ENCODE data around the gene DDX27. TPM values are rescaled to one million over a fixed set of nuclear protein-coding genes. Genes with fewer than 3 reads are reported as not detected.

DDX27 gene
- total RNA-seq, 2 experiments from 2014 or later = 46.1 to 47.6 TPM

DNA sequence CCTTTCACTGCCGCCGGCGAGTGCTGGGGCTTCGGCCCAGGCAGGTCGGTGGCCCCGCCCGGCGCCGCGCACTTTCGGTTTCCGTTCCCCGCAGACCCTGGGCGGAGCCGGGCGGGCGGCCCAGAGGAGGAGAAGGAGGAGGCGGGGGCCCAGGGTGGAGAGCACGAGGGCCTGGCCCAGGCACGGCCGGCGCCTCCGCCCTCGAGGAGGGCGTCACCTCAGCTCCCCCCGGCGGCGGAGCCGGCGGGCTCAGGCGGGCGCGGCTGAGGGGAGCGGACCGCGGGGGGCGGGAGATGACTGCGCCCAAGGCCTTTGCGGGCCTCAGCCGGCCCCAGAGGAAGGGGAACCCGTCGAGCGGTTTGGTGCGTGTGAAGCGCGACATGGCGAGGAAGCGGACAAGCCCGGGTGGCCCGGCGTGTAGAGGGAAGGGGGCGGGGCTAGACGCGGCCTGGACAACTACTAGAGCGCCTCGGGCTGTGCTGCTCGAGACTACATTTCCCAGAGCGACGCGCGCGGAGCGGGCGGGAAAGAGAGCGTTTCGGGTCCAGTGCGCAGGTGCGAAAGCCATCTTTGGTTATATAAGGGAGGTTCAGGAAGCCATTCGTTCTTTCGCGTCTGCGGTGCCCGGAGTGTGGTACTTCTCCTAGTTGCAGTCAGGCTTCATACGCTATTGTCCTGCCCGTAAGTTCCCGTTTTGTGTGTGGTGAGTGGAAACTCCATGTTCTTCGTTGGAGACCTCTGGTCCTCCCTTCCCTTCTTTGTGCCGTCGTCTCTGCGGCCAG, 59.0 kb downstream of the DDX27 start, which contains the start of gene ZNFX1:
Gene ZNFX1, minus strand, starts transcription at position 22 of the 782 bp plus-strand sequence. CDS start 2,218 bp downstream, outside the sequence.
- Mint-ChIP-seq H3K4me1 (peaks cover 50% of the 10 kb centered on the region), H3K4me3 (peak within 1 kb of the TSS; percentile 99), H3K27ac (peak within 1 kb of the TSS; percentile 99), H3K36me3 (peaks cover 74% of the 10 kb centered on the region), H3K9me3 (peaks cover 16% of the 10 kb centered on the region), H3K27me3 (no peaks in the 10 kb centered on the region)
- DNase-seq = peak; percentile 97
- peak; percentile 88 for ATAC-seq (ENCODE audit: low read depth)
- POLR2A ChIA-PET = interaction anchor here (0.8 to 2.2 kb wide), 12 partner anchors 9 to 316 kb away, joined by 3 to 15 read pairs (median 4); partner anchors contain the start of genes CSE1L and DDX27

DNA sequence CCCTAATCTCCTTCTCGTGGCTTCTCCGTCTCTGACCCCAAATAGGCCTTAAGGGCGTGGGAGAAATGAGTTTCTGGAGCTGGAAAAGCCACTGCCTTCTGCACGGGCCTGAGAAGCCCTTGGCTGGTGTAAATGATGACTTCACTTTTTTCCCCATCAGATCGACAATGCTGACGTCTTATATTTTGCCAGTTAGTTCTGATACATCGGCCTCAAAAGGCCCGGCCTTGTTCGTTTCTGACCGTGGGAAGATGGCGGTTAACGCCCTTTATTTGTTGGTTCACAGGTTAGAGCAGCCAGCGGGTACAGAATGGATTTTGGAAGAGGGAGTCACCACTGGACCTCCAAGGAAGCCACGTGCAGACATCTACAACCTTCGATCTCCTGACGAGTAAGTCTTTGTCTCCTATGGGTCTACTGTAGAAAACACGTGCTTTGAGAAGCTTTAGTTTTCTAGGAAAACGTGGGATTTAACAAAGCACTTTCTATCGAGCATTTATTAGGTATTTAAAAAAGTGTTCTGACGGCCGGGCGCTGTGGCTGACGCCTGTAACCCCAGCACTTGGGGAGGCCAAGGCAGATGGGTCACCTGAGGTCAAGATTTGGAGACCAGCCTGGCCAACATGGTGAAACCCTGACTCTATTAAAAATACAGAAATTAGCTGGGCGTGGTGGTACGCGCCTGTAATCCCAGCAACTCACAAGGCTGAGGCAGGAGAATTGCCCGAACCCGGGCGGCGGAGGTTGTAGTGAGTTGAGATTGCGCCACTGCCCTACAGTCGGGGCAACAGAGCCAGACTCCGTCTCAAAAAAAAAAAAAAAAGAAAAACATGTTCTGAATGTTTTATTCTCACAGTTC, 59.8 kb downstream of the DDX27 start:
- Mint-ChIP-seq H3K4me3 (peak overlapping the region; percentile 99), H3K4me1 (peaks cover 53% of the 10 kb centered on the region), H3K27ac (peak overlapping the region; percentile 99), H3K36me3 (peaks cover 76% of the 10 kb centered on the region), H3K9me3 (peaks cover 23% of the 10 kb centered on the region), H3K27me3 (no peaks in the 10 kb centered on the region)
- DNase-seq = no peak
- ATAC-seq (ENCODE audit: low read depth) = no peak
- POLR2A ChIA-PET = interaction anchor here (1.0 to 2.2 kb wide), 4 partner anchors 11 to 40 kb away, joined by 3 to 15 read pairs (median 8); no protein-coding TSS in a partner anchor

DNA sequence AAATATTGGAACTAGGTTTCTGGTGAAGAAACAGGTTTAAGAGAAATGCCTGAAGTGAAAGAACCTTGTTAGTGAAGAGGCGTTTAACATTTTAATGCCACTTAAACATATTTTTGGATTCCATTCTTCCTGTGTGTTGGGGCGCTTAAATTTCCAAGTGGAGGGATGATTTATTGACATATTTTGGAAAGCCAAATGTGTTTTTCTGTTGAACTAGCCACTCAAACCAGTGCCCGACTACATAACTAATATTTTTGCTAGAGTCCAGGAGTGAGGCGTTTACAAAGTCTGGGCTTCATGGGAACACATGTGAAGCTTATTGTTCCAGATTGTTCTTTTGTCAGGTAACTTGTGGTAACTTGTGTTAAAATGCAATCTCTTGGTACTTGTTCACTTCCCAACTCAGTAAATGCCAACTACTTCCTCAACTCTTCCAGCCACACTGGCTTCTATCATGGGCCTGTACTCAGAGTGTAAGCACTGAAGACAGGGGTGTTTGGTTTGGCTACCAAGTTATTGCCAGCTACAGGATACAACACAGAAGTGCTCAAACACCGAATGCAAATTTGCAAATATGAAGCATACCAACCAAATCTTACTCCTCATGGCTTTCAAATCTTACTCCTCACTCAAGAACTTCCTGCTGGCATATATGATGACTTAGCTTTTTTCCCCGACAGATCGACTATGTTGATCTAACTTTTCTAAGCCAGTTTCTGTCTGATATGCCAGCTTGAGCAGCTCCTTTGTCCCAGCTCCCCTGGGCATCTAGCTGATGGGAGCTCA, 60.7 kb downstream of the DDX27 start:
- Mint-ChIP-seq H3K4me3 (peak overlapping the region; percentile 99), H3K4me1 (peaks cover 58% of the 10 kb centered on the region), H3K27ac (peak overlapping the region; percentile 99), H3K27me3 (no peaks in the 10 kb centered on the region), H3K36me3 (peaks cover 83% of the 10 kb centered on the region), H3K9me3 (peaks cover 24% of the 10 kb centered on the region)
- DNase-seq (no peak), ATAC-seq (ENCODE audit: low read depth) (no peak)
- POLR2A ChIA-PET = interaction anchor here (1.4 to 2.2 kb wide), 5 partner anchors 12 to 234 kb away, joined by 5 to 15 read pairs (median 6); partner anchors contain the start of gene CSE1L

DNA sequence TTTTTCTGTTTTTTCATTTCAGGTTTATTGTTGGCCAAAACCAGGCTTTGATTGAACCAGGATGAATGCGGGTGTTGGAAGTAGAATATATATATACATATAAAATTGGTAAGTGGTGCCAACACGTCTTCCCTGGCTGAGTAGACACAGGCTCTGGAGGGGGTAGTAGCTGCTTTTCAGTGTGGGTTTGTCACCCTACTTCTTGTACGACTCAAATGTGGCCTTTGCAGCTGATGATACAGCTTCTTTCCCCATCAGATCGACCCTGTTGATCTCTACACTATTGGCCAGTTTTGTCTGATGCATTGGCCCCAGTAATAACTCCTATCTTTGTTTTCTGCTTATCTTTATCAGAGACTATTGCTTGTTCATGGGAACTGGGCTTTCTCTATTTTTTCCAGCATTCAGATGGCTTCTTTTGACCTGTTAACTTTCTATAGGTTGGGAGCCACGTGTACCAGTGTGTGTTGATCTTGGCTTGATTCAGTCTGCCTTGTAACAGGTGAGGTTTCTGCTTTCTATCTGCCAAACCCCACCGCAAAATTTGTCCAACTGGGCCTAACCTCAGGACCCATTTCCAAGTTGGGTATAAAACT, 61.3 kb downstream of the DDX27 start:
- Mint-ChIP-seq H3K4me1 (peaks cover 57% of the 10 kb centered on the region), H3K27me3 (no peaks in the 10 kb centered on the region), H3K4me3 (peak overlapping the region; percentile 99), H3K36me3 (peaks cover 84% of the 10 kb centered on the region), H3K27ac (peak overlapping the region; percentile 99), H3K9me3 (peaks cover 29% of the 10 kb centered on the region)
- DNase-seq (no peak), ATAC-seq (ENCODE audit: low read depth) (no peak)
- POLR2A ChIA-PET = interaction anchor here (0.9 to 1.7 kb wide), 3 partner anchors 11 to 235 kb away, joined by 3 to 6 read pairs (median 5); partner anchors contain the start of gene CSE1L

DNA sequence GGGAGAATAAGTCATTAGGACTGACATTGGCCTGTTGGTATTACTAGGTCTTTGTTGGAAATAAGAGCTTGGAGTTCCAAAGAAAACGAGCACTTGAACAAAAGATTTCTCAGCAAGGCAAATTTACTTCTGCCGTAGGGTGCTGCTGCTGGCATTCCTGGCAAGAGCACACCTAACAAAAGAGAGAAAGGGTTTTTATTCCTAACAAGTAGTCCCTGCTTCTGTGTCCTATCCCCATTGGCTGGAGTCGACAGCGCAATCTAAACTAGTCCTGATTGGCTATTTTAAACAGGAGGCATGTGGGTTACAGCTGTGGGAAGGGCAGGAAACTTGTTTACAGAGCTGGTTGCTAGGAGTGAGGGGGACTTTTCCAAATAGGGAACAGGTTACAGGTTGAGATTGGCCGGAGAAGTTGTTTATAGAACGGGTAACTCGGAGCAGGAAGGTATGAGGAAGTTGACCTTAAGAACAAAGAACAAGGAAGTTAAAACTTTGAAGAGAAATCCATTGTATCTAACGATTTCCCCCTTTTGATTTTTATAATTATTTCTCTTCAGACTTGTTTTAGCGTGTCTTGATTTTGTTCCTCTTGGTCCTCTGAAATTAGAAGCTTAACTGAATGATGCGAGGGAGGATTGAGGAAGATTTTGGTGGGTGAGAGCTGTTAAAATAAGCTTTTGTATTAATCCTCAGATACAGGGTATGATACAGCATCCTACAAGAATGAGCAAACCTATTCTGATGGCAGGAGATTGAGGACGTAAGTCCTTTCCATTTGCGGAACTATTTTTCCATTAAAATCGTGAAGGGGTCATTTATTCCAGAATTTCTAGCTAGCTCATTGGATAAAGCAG, 62.1 kb downstream of the DDX27 start:
- H3K27me3 Mint-ChIP-seq = no peaks in the 10 kb centered on the region
- POLR2A ChIA-PET = interaction anchor here (0.9 to 2.3 kb wide), 5 partner anchors 10 to 235 kb away, joined by 3 to 7 read pairs (median 5); partner anchors contain the start of gene CSE1L
- H3K9me3 Mint-ChIP-seq = peaks cover 36% of the 10 kb centered on the region

DNA sequence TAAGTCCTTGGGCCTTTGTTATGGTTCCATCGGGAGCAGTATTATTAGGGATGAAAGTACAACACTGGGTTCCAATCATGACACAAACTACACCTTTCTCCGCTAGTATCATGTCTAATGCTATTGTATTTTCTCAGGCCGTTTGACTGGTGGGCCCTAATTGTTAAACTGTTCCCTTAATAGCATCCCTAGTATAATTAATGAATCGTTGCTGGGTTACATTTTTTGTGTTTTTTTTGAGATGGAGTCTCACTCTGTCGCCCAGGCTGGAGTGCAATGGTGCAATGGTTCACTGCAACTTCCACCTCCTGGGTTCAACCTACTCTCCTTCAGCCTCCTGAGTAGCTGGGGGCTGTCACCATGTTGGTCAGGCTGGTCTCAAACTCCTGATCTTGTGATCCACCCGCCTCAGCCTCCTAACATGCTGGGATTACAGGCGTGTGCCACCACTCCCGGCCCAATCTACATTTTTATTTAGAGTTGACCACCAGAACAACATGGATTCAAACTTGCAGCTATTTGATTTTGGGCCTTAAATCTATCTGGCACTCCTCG, 62.8 kb downstream of the DDX27 start:
- no peak for DNase-seq
- peak overlapping the region; percentile 99 for H3K4me3 Mint-ChIP-seq
- H3K4me1 Mint-ChIP-seq = peaks cover 65% of the 10 kb centered on the region
- POLR2A ChIA-PET = interaction anchor here (1.1 to 2.3 kb wide), 3 partner anchors 10 to 34 kb away, joined by 3 to 7 read pairs (median 6); no protein-coding TSS in a partner anchor
- ATAC-seq (ENCODE audit: low read depth) = no peak
- peaks cover 88% of the 10 kb centered on the region for H3K36me3 Mint-ChIP-seq
- H3K27me3 Mint-ChIP-seq = no peaks in the 10 kb centered on the region
- peak overlapping the region; percentile 3 for H3K27ac Mint-ChIP-seq
- peaks cover 43% of the 10 kb centered on the region for H3K9me3 Mint-ChIP-seq

More for the DNA sequence above, 62.1 kb downstream of the DDX27 start:
- peak overlapping the region; percentile 66 for H3K27ac Mint-ChIP-seq
- peaks cover 61% of the 10 kb centered on the region for H3K4me1 Mint-ChIP-seq
- peaks cover 88% of the 10 kb centered on the region for H3K36me3 Mint-ChIP-seq
- no peak for DNase-seq
- no peak for ATAC-seq (ENCODE audit: low read depth)
- H3K4me3 Mint-ChIP-seq = peak overlapping the region; percentile 99

DNA sequence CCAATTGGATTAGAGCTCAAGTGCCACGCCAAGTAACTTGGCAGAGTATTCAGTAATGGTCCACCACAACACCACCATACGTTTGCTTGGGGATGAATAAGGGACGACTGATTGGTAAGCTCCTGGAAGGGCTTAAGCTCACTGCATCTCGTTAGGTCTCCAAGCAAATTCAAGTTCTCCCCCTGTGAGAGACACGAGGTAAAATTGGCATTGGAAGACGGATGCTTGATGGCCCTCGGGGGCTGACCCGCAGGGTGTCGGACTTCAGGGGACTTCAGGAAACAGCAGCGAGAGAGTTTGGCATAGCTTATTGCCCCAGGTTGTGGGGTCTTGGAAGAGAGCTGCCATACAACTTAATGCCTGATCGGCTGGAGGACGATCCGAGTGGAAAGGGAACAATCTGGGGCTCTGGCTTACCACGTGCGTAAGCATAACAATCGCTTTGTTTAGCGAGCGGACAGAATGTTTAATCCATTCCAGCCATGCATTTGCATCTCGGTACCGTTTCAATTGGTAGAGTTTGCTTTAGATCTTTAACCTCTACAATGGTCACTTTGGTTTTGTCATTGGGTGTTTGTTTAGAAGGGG, 63.5 kb downstream of the DDX27 start:
- ATAC-seq (ENCODE audit: low read depth) = no peak
- Mint-ChIP-seq H3K4me3 (peak overlapping the region; percentile 99), H3K36me3 (peaks cover 93% of the 10 kb centered on the region), H3K9me3 (peaks cover 49% of the 10 kb centered on the region), H3K27ac (peak overlapping the region; percentile 24), H3K4me1 (peaks cover 69% of the 10 kb centered on the region), H3K27me3 (no peaks in the 10 kb centered on the region)
- no peak for DNase-seq
- POLR2A ChIA-PET = interaction anchor here (1.1 to 2.3 kb wide), 3 partner anchors 9 to 35 kb away, joined by 3 to 7 read pairs (median 6); no protein-coding TSS in a partner anchor

DNA sequence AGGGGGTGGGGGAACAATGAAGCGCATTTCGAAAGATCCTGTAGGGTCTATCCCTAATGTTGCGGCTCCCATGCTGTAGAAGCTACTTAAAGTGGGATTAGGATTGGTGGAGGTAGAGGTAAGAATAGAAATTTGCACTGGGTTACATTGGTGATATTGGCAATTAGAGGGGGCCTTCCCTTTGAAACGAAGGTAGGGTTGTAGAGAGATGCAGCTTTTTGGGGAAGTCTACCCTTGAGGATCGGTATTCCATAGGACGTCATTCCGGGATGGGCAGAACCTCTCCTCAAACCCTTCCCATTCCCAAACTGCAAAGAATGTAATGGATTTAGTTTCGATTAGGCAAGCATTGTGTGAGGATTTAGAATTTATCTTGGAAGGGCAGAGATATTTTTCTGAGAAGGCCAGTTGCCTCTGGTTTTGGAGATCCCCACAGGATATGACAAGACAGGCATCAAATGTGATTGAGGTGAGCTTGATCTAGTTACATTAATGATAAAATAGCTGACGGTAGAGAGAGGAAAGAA, 64.0 kb downstream of the DDX27 start:
- Mint-ChIP-seq H3K36me3 (peaks cover 99% of the 10 kb centered on the region), H3K9me3 (peaks cover 49% of the 10 kb centered on the region), H3K4me1 (peaks cover 71% of the 10 kb centered on the region), H3K4me3 (peak overlapping the region; percentile 99), H3K27ac (peak overlapping the region; percentile 24), H3K27me3 (no peaks in the 10 kb centered on the region)
- ATAC-seq (ENCODE audit: low read depth) (no peak), DNase-seq (no peak)
- POLR2A ChIA-PET = interaction anchor here (2.0 to 2.3 kb wide), 2 partner anchors 8 to 19 kb away, joined by 6 to 7 read pairs; no protein-coding TSS in a partner anchor

DNA sequence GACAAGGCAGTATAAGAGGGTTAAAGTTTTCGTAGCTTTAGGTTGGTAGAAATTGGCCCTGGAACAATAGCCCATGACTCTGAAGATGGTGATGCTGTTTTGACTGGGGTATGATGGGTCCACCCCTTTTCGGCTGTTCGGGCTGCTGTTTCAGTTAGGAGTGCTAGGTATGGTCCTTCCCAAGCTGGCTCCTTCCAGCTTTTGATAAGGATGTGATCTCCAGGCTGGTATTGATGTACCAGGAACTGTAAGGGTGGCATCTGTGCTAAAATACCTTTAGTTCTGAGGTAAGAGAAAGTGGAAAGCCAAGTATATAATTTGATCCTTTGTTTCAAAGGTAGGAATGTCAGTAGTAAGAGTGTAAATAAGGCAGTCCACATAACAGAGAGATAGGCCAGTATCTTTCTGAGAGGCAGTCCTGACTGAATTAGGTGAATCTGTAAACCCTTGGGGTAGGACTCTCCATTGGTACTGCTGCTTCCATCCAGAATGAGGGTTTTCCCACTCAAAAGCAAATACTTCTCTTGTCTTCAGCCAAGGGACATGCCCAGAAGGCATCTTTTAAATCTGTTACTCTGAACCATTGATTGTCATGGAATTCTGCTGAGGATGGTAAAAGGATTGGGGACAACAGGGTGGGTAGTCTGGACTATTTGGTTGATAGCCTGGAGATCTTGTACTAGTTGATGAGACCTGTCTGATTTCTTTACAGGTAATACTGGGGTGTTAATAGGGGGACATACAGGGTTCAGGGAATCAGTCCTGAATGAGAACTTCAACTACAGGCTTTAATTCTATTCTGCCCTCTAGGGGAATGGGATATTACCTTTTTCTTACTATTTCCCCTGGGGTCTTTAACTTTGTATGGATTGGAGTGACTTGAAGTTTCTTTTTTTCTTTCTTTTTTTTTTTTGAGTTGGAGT, 64.7 kb downstream of the DDX27 start:
- Mint-ChIP-seq H3K36me3 (peaks cover 99% of the 10 kb centered on the region), H3K4me3 (peak overlapping the region; percentile 99), H3K27ac (peak overlapping the region; percentile 24), H3K9me3 (peaks cover 49% of the 10 kb centered on the region), H3K4me1 (peaks cover 71% of the 10 kb centered on the region), H3K27me3 (no peaks in the 10 kb centered on the region)
- ATAC-seq (ENCODE audit: low read depth) (no peak), DNase-seq (no peak)
- POLR2A ChIA-PET = interaction anchor here (2.0 to 2.3 kb wide), 2 partner anchors 8 to 18 kb away, joined by 6 to 7 read pairs; no protein-coding TSS in a partner anchor

DNA sequence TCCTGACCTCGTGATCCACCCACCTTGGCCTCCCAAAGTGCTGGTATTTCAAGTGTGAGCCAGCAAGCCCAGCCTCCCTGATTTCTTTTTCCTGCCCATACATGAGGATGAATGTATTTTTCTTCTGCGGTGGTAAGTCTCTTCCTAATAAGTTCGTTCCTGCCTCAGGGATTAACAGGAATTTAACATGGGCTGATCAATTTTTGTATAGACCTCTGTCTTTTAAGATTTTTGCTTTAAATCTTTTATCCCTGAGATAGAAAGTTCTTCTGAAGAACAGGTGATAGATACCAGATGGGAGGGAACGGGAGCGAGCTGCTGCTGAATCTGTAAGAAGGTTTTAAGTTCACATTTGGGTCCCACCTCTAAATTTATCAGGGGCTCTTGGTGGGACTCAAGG, 65.6 kb downstream of the DDX27 start:
- H3K4me3 Mint-ChIP-seq = peak overlapping the region; percentile 99
- DNase-seq (no peak), ATAC-seq (ENCODE audit: low read depth) (no peak)
- H3K27me3 Mint-ChIP-seq = no peaks in the 10 kb centered on the region
- POLR2A ChIA-PET = no interaction called here
- peaks cover 49% of the 10 kb centered on the region for H3K9me3 Mint-ChIP-seq
- H3K4me1 Mint-ChIP-seq = peaks cover 68% of the 10 kb centered on the region
- H3K36me3 Mint-ChIP-seq = peaks cover 99% of the 10 kb centered on the region
- no peak overlapping the region for H3K27ac Mint-ChIP-seq
